ENCODE data around the gene FRMD5.

FRMD5 gene

GRCh38 chr15:43919540-43920253 is 275.4 kb downstream of the FRMD5 start:
- no peak for DNase-seq

- no peak for DNase-seq
These were observed 276.4 kb downstream of the FRMD5 start for GRCh38 chr15:43918717-43919116.

GRCh38 chr15:43916326-43916660 is 278.8 kb downstream of the FRMD5 start:
- no peak for DNase-seq

GRCh38 chr15:43915631-43916325 is 279.3 kb downstream of the FRMD5 start:
- no peak for DNase-seq

- DNase-seq = no peak
These were observed 281.1 kb downstream of the FRMD5 start for GRCh38 chr15:43913941-43914340.

- DNase-seq = no peak
These were observed 281.9 kb downstream of the FRMD5 start for GRCh38 chr15:43913026-43913780.

GRCh38 chr15:43912208-43912607 is 282.9 kb downstream of the FRMD5 start:
- no peak for DNase-seq

- DNase-seq = no peak
These were observed 283.8 kb downstream of the FRMD5 start for GRCh38 chr15:43911235-43911781.

- no peak for DNase-seq
These were observed 286.5 kb downstream of the FRMD5 start for GRCh38 chr15:43908516-43909050.

- no peak for DNase-seq
These were observed 289.3 kb downstream of the FRMD5 start for GRCh38 chr15:43905755-43906154.

- peak; percentile 21 for DNase-seq
These were observed 291.2 kb downstream of the FRMD5 start for GRCh38 chr15:43903864-43904290.

GRCh38 chr15:43901495-43901894 is 293.6 kb downstream of the FRMD5 start:
- DNase-seq = no peak

GRCh38 chr15:43900996-43901395 is 294.1 kb downstream of the FRMD5 start:
- DNase-seq = no peak

GRCh38 chr15:43899928-43900327 is 295.1 kb downstream of the FRMD5 start:
- DNase-seq = no peak

- no peak for DNase-seq
These were observed 296.2 kb downstream of the FRMD5 start for GRCh38 chr15:43898891-43899290.

- DNase-seq = no peak
These were observed 298.5 kb downstream of the FRMD5 start for GRCh38 chr15:43896543-43896942.

GRCh38 chr15:43895586-43895985 is 299.5 kb downstream of the FRMD5 start:
- no peak for DNase-seq

GRCh38 chr15:43893956-43894355 is 301.1 kb downstream of the FRMD5 start:
- no peak for DNase-seq

- DNase-seq = no peak
These were observed 306.0 kb downstream of the FRMD5 start for GRCh38 chr15:43889042-43889441.

GRCh38 chr15:43887901-43888300 is 307.2 kb downstream of the FRMD5 start:
- no peak for DNase-seq

- DNase-seq = no peak
These were observed 308.5 kb downstream of the FRMD5 start for GRCh38 chr15:43886558-43886957.

GRCh38 chr15:43883571-43883970 is 311.5 kb downstream of the FRMD5 start:
- no peak for DNase-seq

GRCh38 chr15:43881944-43882343 is 313.1 kb downstream of the FRMD5 start:
- DNase-seq = no peak

Data from NCI-H524 treated with DMSO at 0.1 percent for 48 hours (cell line).